G401 (cell line): ENCODE results near the gene METTL21A. TPM values are rescaled to one million over a fixed set of nuclear protein-coding genes. Genes with fewer than 3 reads are reported as not detected.
"Not testable (repeated sequence)": the region's sequence is repeated elsewhere in the genome, so short reads cannot be mapped to it uniquely, and the experiment has no call there.

Experiments
- DNase-seq: peaks from one replicate; pipeline ENCODE4 v3.0.0-alpha.2; 2015; ENCODE audit warnings: low spot score
- in situ Hi-C: cut with HindIII; loops from 2 replicates; pipeline ENCODE4 v1.10.0; 2016; ENCODE audit warnings: low sequenced_read_pairs, mixed read lengths
- total RNA-seq: library from RNA; depleted of rRNA; stranded (reverse); fragments of >200 nt; shearing (Covaris generic); gene quantifications from 2 replicates; pipeline ENCODE4 v1.2.3, GENCODE V29; 2014; rRNA removed

METTL21A gene
- total RNA-seq = 72.0 and 73.8 TPM in 2 replicates

- in situ Hi-C loops = no loop called here
- DNase-seq = peak; percentile 89
Observed at GRCh38 chr2:207625014-207625907, at the start of gene METTL21A. Gene METTL21A (minus strand): TSS chr2:207625394. CDS start chr2:207624375, 1,019 bp downstream.

- in situ Hi-C loops = no loop called here
- DNase-seq = no peak
Observed at GRCh38 chr2:207674826-207675225, 49.6 kb upstream of the METTL21A start.

- no peak for DNase-seq
- in situ Hi-C loops = no loop called here
Observed at GRCh38 chr2:207674266-207674774, 49.1 kb upstream of the METTL21A start.

- in situ Hi-C loops = no loop called here
- no peak for DNase-seq
Observed at GRCh38 chr2:207673431-207673830, 48.2 kb upstream of the METTL21A start.

- in situ Hi-C loops = no loop called here
- no peak for DNase-seq
Observed at GRCh38 chr2:207670887-207671286, 45.7 kb upstream of the METTL21A start.

- no peak for DNase-seq
- in situ Hi-C loops = no loop called here
Observed at GRCh38 chr2:207663870-207664545, 38.8 kb upstream of the METTL21A start.

GRCh38 chr2:207662203-207662602, 37.0 kb upstream of the METTL21A start:
- in situ Hi-C loops = no loop called here
- no peak for DNase-seq

GRCh38 chr2:207660994-207661393, 35.8 kb upstream of the METTL21A start:
- in situ Hi-C loops = no loop called here

GRCh38 chr2:207658156-207658555, 33.0 kb upstream of the METTL21A start:
- no peak for DNase-seq
- in situ Hi-C loops = loop anchor here (5.0 kb wide), 1 partner anchor 74 kb away; no protein-coding TSS in a partner anchor

More at GRCh38 chr2:207660994-207661393, 35.8 kb upstream of the METTL21A start:
- no peak for DNase-seq

GRCh38 chr2:207655000-207655399, 29.8 kb upstream of the METTL21A start:
- DNase-seq = no peak
- in situ Hi-C loops = loop anchor here (5.0 kb wide), 1 partner anchor 77 kb away; no protein-coding TSS in a partner anchor

GRCh38 chr2:207646582-207646981, 21.4 kb upstream of the METTL21A start:
- in situ Hi-C loops, DNase-seq: not testable (repeated sequence)

- in situ Hi-C loops = no loop called here
- DNase-seq = no peak
Observed at GRCh38 chr2:207643892-207644291, 18.7 kb upstream of the METTL21A start.

GRCh38 chr2:207640661-207641060, 15.5 kb upstream of the METTL21A start:
- DNase-seq = no peak
- in situ Hi-C loops = no loop called here

GRCh38 chr2:207640160-207640559, 15.0 kb upstream of the METTL21A start:
- in situ Hi-C loops = no loop called here
- no peak for DNase-seq

- in situ Hi-C loops, DNase-seq: not testable (repeated sequence)
Observed at GRCh38 chr2:207639288-207639687, 14.1 kb upstream of the METTL21A start.

GRCh38 chr2:207635468-207636200, 10.4 kb upstream of the METTL21A start:
- no peak for DNase-seq
- in situ Hi-C loops = no loop called here

- DNase-seq = no peak
- in situ Hi-C loops = no loop called here
Observed at GRCh38 chr2:207633686-207634085, 8.5 kb upstream of the METTL21A start.

- no peak for DNase-seq
- in situ Hi-C loops = no loop called here
Observed at GRCh38 chr2:207632575-207633493, 7.6 kb upstream of the METTL21A start.
